B cell (primary cell): ENCODE measurements around the gene NPC1. TPM values are rescaled to one million over a fixed set of nuclear protein-coding genes. Genes with fewer than 3 reads are reported as not detected.

ENCODE experiments used
- ATAC-seq: fragments of 200-7000 bp; cut with Tn5 transposase; one replicate; pipeline ENCODE4 v1.10.0; 2021; ENCODE audit warnings: low read depth, mild to moderate bottlenecking, moderate number of reproducible peaks, moderate library complexity
- CTCF ChIA-PET: fragments of 350-600 bp; sonication (Branson Sonifier 250); formaldehyde crosslinking; loops from one replicate; lab custom pipeline; 2021; ENCODE audit warnings: antibody characterized with exemption, inconsistent platforms; lab: Charles Lee
- POLR2A ChIA-PET: fragments of 350-600 bp; sonication (Branson Sonifier 250); formaldehyde crosslinking; loops from one replicate; lab custom pipeline; 2021; ENCODE audit warnings: antibody characterized with exemption; lab: Charles Lee
- DNase-seq: peaks from one replicate; pipeline ENCODE4 v3.0.0; 2013
- H2AFZ ChIP-seq: 2 replicates; pipeline ENCODE4 v1.6.1; 2012; ENCODE audit warnings: mild to moderate bottlenecking, low read depth, low read length; ENCODE audit not compliant: insufficient read depth, poor library complexity, severe bottlenecking
- H3K27ac ChIP-seq, 2 donors: 1 replicate in 1 of 2; 2 replicates in 1 of 2; pipeline ENCODE4 v1.5.1; 2012 to 2013; ENCODE audit warnings: low read length in 2 of 2, mild to moderate bottlenecking in 2 of 2, moderate library complexity in 1 of 2
- H3K27me3 ChIP-seq, 4 experiments: fragments of 200-600 bp in 1 of 4; sonication (generic) in 1 of 4; replicated peaks in 1 of 4; 1 replicate in 2 of 4; 2 replicates in 2 of 4; pipeline versions ENCODE4 v1.6.1 to v1.7.0; 2013 to 2016; ENCODE audit warnings: low read length in 3 of 4, mild to moderate bottlenecking in 2 of 4, mixed read lengths in 1 of 4, moderate library complexity in 1 of 4; ENCODE audit not compliant: insufficient read depth in 4 of 4, control insufficient read depth in 3 of 4; ENCODE audit errors: control extremely low read depth in 1 of 4
- H3K36me3 ChIP-seq, 2 experiments: replicated peaks in 1 of 2; 1 replicate in 1 of 2; 2 replicates in 1 of 2; pipeline versions ENCODE4 v1.6.1 to v1.7.1; 2013; ENCODE audit warnings: low read length in 1 of 2; ENCODE audit not compliant: insufficient read depth in 2 of 2, control insufficient read depth in 1 of 2; ENCODE audit errors: control extremely low read depth in 1 of 2, extremely low read depth in 1 of 2
- H3K4me1 ChIP-seq, 2 donors: fragments of 200-600 bp in 1 of 2; sonication (generic) in 1 of 2; 1 replicate in 1 of 2; 2 replicates in 1 of 2; pipeline versions ENCODE4 v1.5.1 to v1.6.1; 2013 to 2017; ENCODE audit warnings: low read length in 2 of 2; ENCODE audit not compliant: control insufficient read depth in 2 of 2, insufficient read depth in 2 of 2
- H3K4me2 ChIP-seq: replicated peaks from 2 replicates; pipeline ENCODE3; 2012; ENCODE audit warnings: mild to moderate bottlenecking, low read depth, low read length; ENCODE audit not compliant: poor library complexity, severe bottlenecking
- H3K4me3 ChIP-seq, 5 experiments: fragments of 200-600 bp in 1 of 5; sonication (generic) in 1 of 5; 1 replicate in 3 of 5; 2 replicates in 2 of 5; pipeline versions ENCODE4 v1.5.1 to v1.7.0; 2011 to 2016; ENCODE audit warnings: low read length in 4 of 5, mild to moderate bottlenecking in 4 of 5, low read depth in 2 of 5, control low read depth in 1 of 5, moderate library complexity in 1 of 5; ENCODE audit not compliant: insufficient read depth in 1 of 5; ENCODE audit errors: control extremely low read depth in 1 of 5, extremely low read depth in 1 of 5
- H3K79me2 ChIP-seq: fragments of 200-600 bp; sonication (generic); one replicate; pipeline ENCODE4 v1.6.0; 2016; ENCODE audit warnings: low read length; ENCODE audit not compliant: control insufficient read depth, insufficient read depth
- H3K9ac ChIP-seq: fragments of 200-600 bp; sonication (generic); 2 replicates; pipeline ENCODE4 v1.6.1; 2017; ENCODE audit warnings: mild to moderate bottlenecking, low read length, moderate library complexity
- H3K9me3 ChIP-seq, 3 donors: one replicate each; pipeline versions ENCODE4 v1.6.1 to v1.7.1; 2013; ENCODE audit warnings: low read length in 2 of 3; ENCODE audit not compliant: control insufficient read depth in 2 of 3, insufficient read depth in 1 of 3; ENCODE audit errors: control extremely low read depth in 1 of 3
- H4K20me1 ChIP-seq: 2 replicates; pipeline ENCODE4 v1.6.0; 2012; ENCODE audit warnings: mild to moderate bottlenecking, low read length; ENCODE audit not compliant: insufficient read depth, control insufficient read depth, poor library complexity, severe bottlenecking
- H3K27ac Mint-ChIP-seq: one replicate; pipeline ENCODE4 v1.8.0; 2021; ENCODE audit warnings: mixed read lengths
- H3K27me3 Mint-ChIP-seq: one replicate; pipeline ENCODE4 v1.8.0; 2021; ENCODE audit warnings: mixed read lengths
- H3K4me1 Mint-ChIP-seq: one replicate; pipeline ENCODE4 v1.8.0; 2021; ENCODE audit warnings: mixed read lengths
- H3K4me3 Mint-ChIP-seq: one replicate; pipeline ENCODE4 v1.8.0; 2021; ENCODE audit warnings: mixed read lengths
- H3K9me3 Mint-ChIP-seq: one replicate; pipeline ENCODE4 v1.8.0; 2022; ENCODE audit warnings: mixed read lengths; ENCODE audit not compliant: insufficient read depth
- CTCF ChIP-seq: fragments of 200-600 bp; IDR thresholded peaks from one replicate; pipeline ENCODE4 v1.8.0; 2022; ENCODE audit warnings: antibody characterized with exemption, mild to moderate bottlenecking
- EZH2 ChIP-seq: IDR thresholded peaks from 2 replicates; pipeline ENCODE4 v1.6.1; 2012; ENCODE audit warnings: borderline replicate concordance, low read depth, mild to moderate bottlenecking, moderate library complexity, low read length; ENCODE audit not compliant: insufficient read depth, poor library complexity, severe bottlenecking
- WGBS: methylation state at CpG from one replicate; pipeline ENCODE4 v1.1.5; 2013; ENCODE audit warnings: missing lambda C conversion rate; ENCODE audit not compliant: insufficient coverage; 5-methylcytosine and 5-hydroxymethylcytosine counted together
- intact Hi-C: fragments of 100-400 bp; cut with micrococcal nuclease; formaldehyde crosslinking; loops from one replicate; pipeline ENCODE4 v1.10.0; 2022
- polyA plus RNA-seq: library from polyadenylated mRNA; depleted of rRNA; stranded (reverse); fragments of >200 nt; gene quantifications from 2 replicates; pipeline ENCODE4 v1.2.3, GENCODE V29; 2012
- total RNA-seq, 2 donors: library from RNA; stranded (reverse); fragments of 120-200 nt in 1 of 2; gene quantifications; 1 replicate in 1 of 2; 2 replicates in 1 of 2; pipeline versions ENCODE4 v1.2.3 to v1.2.4, GENCODE V29; 2013 to 2022

Gene NPC1
- total and polyA plus RNA-seq, 2 donors (not counting 1 experiment from before 2014, with no cell fraction given) = 17.5 to 44.4 TPM

DNA sequence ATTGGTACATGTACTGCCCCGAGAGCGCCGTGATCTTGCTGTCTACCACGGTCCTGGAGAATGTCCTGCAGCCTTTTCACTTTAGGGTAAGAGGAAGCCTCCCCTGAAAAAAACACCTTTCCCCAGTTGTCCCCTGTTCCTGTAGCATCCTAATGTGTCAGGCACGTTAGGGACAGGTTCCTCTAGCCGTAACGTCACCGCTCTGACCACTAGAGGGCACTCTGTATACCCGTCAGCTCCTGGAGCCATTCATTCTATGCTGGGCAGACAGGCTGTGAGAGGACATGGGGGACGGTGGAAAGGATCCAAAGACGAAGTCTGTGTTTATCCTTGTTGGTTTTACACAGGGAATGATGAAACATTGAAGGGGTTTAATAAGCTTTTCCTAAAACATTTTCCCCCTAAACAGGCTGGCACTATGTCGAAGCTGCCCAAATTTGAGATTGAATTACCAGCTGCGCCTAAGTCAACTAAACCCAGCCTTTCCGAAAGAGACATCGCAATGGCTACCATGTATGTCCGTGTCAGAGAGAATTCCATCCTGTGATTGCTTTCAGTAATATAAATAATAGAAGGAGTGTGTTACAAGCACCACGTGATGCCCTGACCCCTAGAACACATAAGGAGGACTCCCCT lies 70.3 kb downstream of the NPC1 start:
- peaks cover 22% of the 10 kb centered on the region for H3K4me1 Mint-ChIP-seq
- WGBS = 35% methylated on average over 9 of the region's 17 CpGs

More for the DNA sequence above, 70.3 kb downstream of the NPC1 start:
- ChIA-PET POLR2A (no interaction called here), CTCF (interaction anchor here (0.8 to 4.1 kb wide), 26 partner anchors 10 to 717 kb away, joined by 3 to 56 read pairs (median 4); partner anchors contain the start of genes NPC1 and RBBP8)
- peak; percentile 97 for ATAC-seq
- peak; percentile 92 for TF ChIP-seq CTCF
- TF ChIP-seq EZH2 = no peak
- H3K36me3 ChIP-seq = peaks cover 6 to 60% of the 10 kb centered on the region in 2 experiments
- peak overlapping the region in 1 of 2 donors; percentile 57 for H3K27ac ChIP-seq
- DNase-seq = peak; percentile 82
- H2AFZ ChIP-seq = peak overlapping the region; percentile 13
- intact Hi-C loops = loop anchor here (1.0 to 5.0 kb wide), 3 partner anchors 70 to 704 kb away; partner anchors contain the start of gene NPC1
- Mint-ChIP-seq H3K27ac (peak overlapping the region; percentile 46), H3K9me3 (no peaks in the 10 kb centered on the region), H3K27me3 (no peaks in the 10 kb centered on the region), H3K4me3 (no peak overlapping the region)
- H3K4me2 ChIP-seq = no peak overlapping the region
- H3K4me3 ChIP-seq = no peak overlapping the region
- peaks cover 37% of the 10 kb centered on the region for H3K79me2 ChIP-seq
- peaks cover 46% of the 10 kb centered on the region for H4K20me1 ChIP-seq
- peaks cover 9 to 12% of the 10 kb centered on the region in 2 donors for H3K4me1 ChIP-seq
- H3K9ac ChIP-seq = no peak overlapping the region
- H3K9me3 ChIP-seq = no peaks in the 10 kb centered on the region
- no peaks in the 10 kb centered on the region for H3K27me3 ChIP-seq
